Esophagus muscularis mucosa (tissue), 4 donors: ENCODE measurements around the gene NPY4R2.
"Not testable (repeated sequence)": the region's sequence is repeated elsewhere in the genome, so short reads cannot be mapped to it uniquely, and the experiment has no call there.

Experiments
- EP300 ChIP-seq: sonication (generic); formaldehyde crosslinking; IDR thresholded peaks from one replicate; pipeline ENCODE4 v1.6.1; 2017; ENCODE audit warnings: antibody characterized with exemption
- POLR2A ChIP-seq: fragments of 450-650 bp; IDR thresholded peaks from one replicate; pipeline ENCODE4 v1.6.1; 2017; ENCODE audit warnings: antibody characterized with exemption, moderate library complexity, mild to moderate bottlenecking, low read depth
- POLR2AphosphoS5 ChIP-seq, 2 donors: sonication (generic); formaldehyde crosslinking; IDR thresholded peaks; one replicate each; pipeline ENCODE4 v1.6.1; 2017; ENCODE audit warnings: antibody characterized with exemption in 2 of 2
- TF ChIP-seq, protein P1 (sequence below), 3 experiments: fragments of 200-600 bp in 2 of 3; fragments of 450-650 bp in 1 of 3; sonication (generic) in 2 of 3; IDR thresholded peaks; one replicate each; pipeline ENCODE4 v1.5.1; 2017 to 2019; ENCODE audit warnings: antibody characterized with exemption in 3 of 3, mild to moderate bottlenecking in 2 of 3, moderate library complexity in 1 of 3

DNA sequence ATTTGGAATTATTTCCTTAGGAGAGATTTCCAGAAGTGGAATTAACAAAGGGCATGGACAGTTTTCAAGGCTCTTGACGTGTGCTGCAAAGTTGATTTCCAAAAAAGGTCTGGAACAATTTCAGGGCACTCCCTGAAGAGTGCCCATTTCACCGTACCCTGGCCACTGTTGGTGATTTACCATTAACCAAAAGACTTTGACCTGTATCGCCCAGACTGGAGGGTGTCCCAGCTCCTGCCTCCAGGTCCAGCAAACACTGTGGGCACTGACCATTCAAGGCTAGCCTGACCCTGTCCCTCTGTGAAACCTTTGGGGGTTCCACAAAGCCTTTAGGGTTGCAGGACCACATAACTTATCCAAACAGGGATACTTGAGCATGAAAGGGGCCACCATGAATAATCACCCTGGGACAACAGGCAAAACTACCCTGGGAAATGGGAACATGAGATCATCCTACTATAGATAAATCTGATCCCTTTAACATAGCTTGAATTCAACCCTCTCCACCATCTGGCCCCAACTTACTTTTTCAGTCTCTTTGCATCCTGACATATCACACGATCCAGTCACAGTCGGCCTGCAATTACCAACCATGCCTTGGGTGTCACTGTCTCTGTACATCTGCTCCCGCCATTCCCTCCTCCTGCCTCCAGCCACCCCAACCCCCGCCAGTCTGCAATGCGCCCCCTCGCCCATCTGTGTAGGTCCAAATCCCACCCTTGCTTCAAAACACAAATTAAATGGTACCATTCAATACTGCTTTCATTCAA is 8.9 kb downstream of the NPY4R2 start:
- not testable (repeated sequence) for TF ChIP-seq POLR2A; POLR2AphosphoS5 (IDR thresholded peaks at IDR 0.05); EP300
- TF ChIP-seq, protein P1, sequence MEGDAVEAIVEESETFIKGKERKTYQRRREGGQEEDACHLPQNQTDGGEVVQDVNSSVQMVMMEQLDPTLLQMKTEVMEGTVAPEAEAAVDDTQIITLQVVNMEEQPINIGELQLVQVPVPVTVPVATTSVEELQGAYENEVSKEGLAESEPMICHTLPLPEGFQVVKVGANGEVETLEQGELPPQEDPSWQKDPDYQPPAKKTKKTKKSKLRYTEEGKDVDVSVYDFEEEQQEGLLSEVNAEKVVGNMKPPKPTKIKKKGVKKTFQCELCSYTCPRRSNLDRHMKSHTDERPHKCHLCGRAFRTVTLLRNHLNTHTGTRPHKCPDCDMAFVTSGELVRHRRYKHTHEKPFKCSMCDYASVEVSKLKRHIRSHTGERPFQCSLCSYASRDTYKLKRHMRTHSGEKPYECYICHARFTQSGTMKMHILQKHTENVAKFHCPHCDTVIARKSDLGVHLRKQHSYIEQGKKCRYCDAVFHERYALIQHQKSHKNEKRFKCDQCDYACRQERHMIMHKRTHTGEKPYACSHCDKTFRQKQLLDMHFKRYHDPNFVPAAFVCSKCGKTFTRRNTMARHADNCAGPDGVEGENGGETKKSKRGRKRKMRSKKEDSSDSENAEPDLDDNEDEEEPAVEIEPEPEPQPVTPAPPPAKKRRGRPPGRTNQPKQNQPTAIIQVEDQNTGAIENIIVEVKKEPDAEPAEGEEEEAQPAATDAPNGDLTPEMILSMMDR (IDR thresholded peaks at IDR 0.05), result not testable (repeated sequence)
